HepG2 (cell line): ENCODE measurements around the gene RTN4RL2. TPM values are rescaled to one million over a fixed set of nuclear protein-coding genes. Genes with fewer than 3 reads are reported as not detected.
A peak's percentile ranks its signal among the peaks of the same experiment; 100 is the strongest.

ENCODE experiments used
- FOXK2 ChIP-seq: fragments of 450-650 bp; IDR thresholded peaks from 2 replicates; pipeline ENCODE4 v1.6.1; 2016
- KLF9 ChIP-seq: IDR thresholded peaks from 2 replicates; pipeline ENCODE4 v1.6.1; 2016; ENCODE audit warnings: low read depth
- ONECUT2 ChIP-seq: sonication (generic); formaldehyde crosslinking; IDR thresholded peaks from 2 replicates; pipeline ENCODE4 v1.4.0; 2020; ENCODE audit warnings: missing genetic modification reagents
- RBFOX2 ChIP-seq: fragments of 200-400 bp; formaldehyde crosslinking; IDR thresholded peaks from 2 replicates; pipeline ENCODE4 v1.6.1; 2017; ENCODE audit warnings: low read depth, mild to moderate bottlenecking, low read length
- RORA ChIP-seq: sonication (generic); formaldehyde crosslinking; IDR thresholded peaks from 2 replicates; pipeline ENCODE4 v1.5.0; 2020; ENCODE audit warnings: mild to moderate bottlenecking, missing genetic modification reagents, moderate library complexity
- SCMH1 ChIP-seq: sonication (generic); formaldehyde crosslinking; IDR thresholded peaks from 2 replicates; pipeline ENCODE4 v1.9.0; 2021; ENCODE audit warnings: missing genetic modification reagents, mild to moderate bottlenecking, borderline replicate concordance
- SNAPC5 ChIP-seq: sonication (generic); formaldehyde crosslinking; IDR thresholded peaks from 2 replicates; pipeline ENCODE4 v1.8.1; 2023; ENCODE audit warnings: mild to moderate bottlenecking, missing genetic modification reagents, borderline replicate concordance
- SOX13 ChIP-seq, 3 experiments: fragments of 450-650 bp in 1 of 3; sonication (generic) in 1 of 3; formaldehyde crosslinking in 1 of 3; IDR thresholded peaks in 2 of 3; conservative IDR thresholded peaks in 1 of 3; 2 replicates each; pipeline versions ENCODE4 v1.5.0 to v1.6.1; 2016 to 2020; ENCODE audit warnings: antibody characterized with exemption in 1 of 3, mild to moderate bottlenecking in 1 of 3, missing compliant biosample characterization in 1 of 3, missing genetic modification reagents in 1 of 3, moderate library complexity in 1 of 3
- SP140L ChIP-seq: sonication (generic); formaldehyde crosslinking; IDR thresholded peaks from 2 replicates; pipeline ENCODE4 v1.4.0; 2020; ENCODE audit warnings: missing genetic modification reagents, borderline replicate concordance
- ZNF121 ChIP-seq: sonication (generic); formaldehyde crosslinking; IDR thresholded peaks from 2 replicates; pipeline ENCODE4 v1.5.0; 2020; ENCODE audit warnings: mild to moderate bottlenecking, missing genetic modification reagents
- ZNF407 ChIP-seq: sonication (generic); formaldehyde crosslinking; IDR thresholded peaks from one replicate; pipeline ENCODE4 v1.5.1; 2020; ENCODE audit warnings: mild to moderate bottlenecking, missing genetic modification reagents; ENCODE audit errors: not compliant biosample characterization
- ZNF446 ChIP-seq: sonication (generic); formaldehyde crosslinking; IDR thresholded peaks from 2 replicates; pipeline ENCODE4 v1.5.0; 2020; ENCODE audit warnings: mild to moderate bottlenecking, missing genetic modification reagents
- ZNF460 ChIP-seq: sonication (generic); formaldehyde crosslinking; IDR thresholded peaks from 2 replicates; pipeline ENCODE4 v1.5.1; 2020; ENCODE audit warnings: missing genetic modification reagents, mild to moderate bottlenecking, borderline replicate concordance
- ZNF646 ChIP-seq: sonication (generic); formaldehyde crosslinking; IDR thresholded peaks from 2 replicates; pipeline ENCODE4 v1.9.0; 2021; ENCODE audit warnings: mild to moderate bottlenecking, missing genetic modification reagents
- ZSCAN12 ChIP-seq: sonication (generic); formaldehyde crosslinking; IDR thresholded peaks from 2 replicates; pipeline ENCODE4 v1.9.0; 2021; ENCODE audit warnings: mild to moderate bottlenecking, missing genetic modification reagents
- polyA plus RNA-seq, 8 experiments: library from polyadenylated mRNA; depleted of rRNA in 3 of 8; stranded (reverse) in 7 of 8; unstranded in 1 of 8; fragments of >200 nt; fragmentation: Illumina TruSeq in 4 of 8; extraction: Trizol in 4 of 8; gene quantifications; 2 replicates each; pipeline versions ENCODE4 v1.2.1 to v1.2.3, GENCODE V29; 2011 to 2016; ENCODE audit warnings: low read depth in 4 of 8, missing spikeins in 1 of 8, mixed read lengths in 1 of 8; ENCODE audit not compliant: insufficient read depth in 1 of 8
- total RNA-seq, 5 experiments: library from RNA; depleted of rRNA; stranded (reverse); fragments of >200 nt; fragmentation: Illumina TruSeq; extraction: Trizol; gene quantifications; 2 replicates each; pipeline ENCODE4 v1.2.3, GENCODE V29; 2016; ENCODE audit warnings: low read depth in 1 of 5

The RTN4RL2 gene
- total and polyA plus RNA-seq, 2 of the 13 experiments (the other 11 are each of a cell fraction or from before 2014, with no cell fraction given) = 1.3 to 4.3 TPM

GRCh38 chr11:57504511-57504910 lies 44.2 kb downstream of the RTN4RL2 start (continued):
- no peak for TF ChIP-seq FOXK2
- TF ChIP-seq ONECUT2 = no peak
- no peak for TF ChIP-seq ZNF407
- no peak for TF ChIP-seq ZNF121 (CRISPR knock-in tag)
- TF ChIP-seq RORA (CRISPR knock-in tag) = no peak
- TF ChIP-seq SNAPC5 (CRISPR knock-in tag) = no peak
- no peak for TF ChIP-seq ZNF646
- TF ChIP-seq ZSCAN12 (CRISPR knock-in tag) = no peak
- no peak for TF ChIP-seq KLF9 (CRISPR knock-in tag)
- no peak for TF ChIP-seq ZNF460 (CRISPR knock-in tag)
- TF ChIP-seq RBFOX2 = no peak
- TF ChIP-seq SP140L (CRISPR knock-in tag) = no peak
- TF ChIP-seq ZNF446 (CRISPR knock-in tag) = no peak
- TF ChIP-seq SCMH1 (CRISPR knock-in tag) = no peak
- no peak for TF ChIP-seq SOX13 (IDR thresholded peaks at IDR 0.05)
- TF ChIP-seq SOX13 (CRISPR knock-in tag; conservative IDR thresholded peaks at IDR 0.05 in 1 of 2, IDR thresholded peaks at IDR 0.05 in 1 of 2) = 0 out of 4 replicates have a peak, but pooled peaks of 1 of the 2 experiments have one; percentile 12
